ENCODE measurements around the gene RINT1.

- no peak for TF ChIP-seq POLR2AphosphoS5 (IDR thresholded peaks at IDR 0.05)
- TF ChIP-seq POLR2A (IDR thresholded peaks at IDR 0.05) = no peak
Observed at GRCh38 chr7:105612806-105613205, 80.8 kb downstream of the RINT1 start.
